ENCODE results near the gene SSRP1. TPM values are rescaled to one million over a fixed set of nuclear protein-coding genes. Genes with fewer than 3 reads are reported as not detected.

Gene SSRP1
- total and polyA plus RNA-seq, 2 of the 13 experiments (the other 11 are each of a cell fraction or from before 2014, with no cell fraction given), result 93.6 to 129 TPM

GRCh38 chr11:57377107-57377506 lies 41.4 kb upstream of the SSRP1 start (continued):
- no peak for TF ChIP-seq ZBTB14 (CRISPR knock-in tag; IDR thresholded peaks at IDR 0.05)
- no peak for TF ChIP-seq PITX1 (CRISPR knock-in tag; IDR thresholded peaks at IDR 0.05)

GRCh38 chr11:57376095-57377090 lies 40.7 kb upstream of the SSRP1 start:
- DNase-seq (ENCODE audit: low spot score) (no peak), FAIRE-seq (no peak), ATAC-seq (no peak)
- WGBS (ENCODE audit: low lambda C conversion rate), result 55% methylated on average over 24 of the region's 26 CpGs
- POLR2A ChIA-PET, result no interaction called here
- Histone ChIP-seq H3K9ac (ENCODE audit: insufficient read depth, low read depth, low read length) (no peak overlapping the region), H3K9me3 (ENCODE audit: low read length) (no peaks in the 10 kb centered on the region), H3K4me1 (ENCODE audit: insufficient read depth, low read length) (peaks cover 13% of the 10 kb centered on the region), H4K20me1 (ENCODE audit: insufficient read depth, low read length) (no peaks in the 10 kb centered on the region), H3K79me2 (ENCODE audit: insufficient read depth, low read length) (no peaks in the 10 kb centered on the region), H3K36me3 (replicated peaks in 1 of 2; ENCODE audit: control insufficient read depth in 1 of 2, insufficient read depth in 2 of 2, low read length in 2 of 2) (no peaks in the 10 kb centered on the region), H3K4me3 (replicated peaks in 1 of 3; ENCODE audit: insufficient read depth in 1 of 3, low read depth in 2 of 3, low read length in 3 of 3) (no peak overlapping the region), H3K27ac (ENCODE audit: extremely low read length, insufficient read depth, low read length) (no peak overlapping the region), H3K27me3 (ENCODE audit: control insufficient read depth in 1 of 2, insufficient read depth in 2 of 2, low read length in 2 of 2) (peaks cover 0 to 4% of the 10 kb centered on the region in 2 experiments; a peak in 3 of 5 replicates), H2AFZ (ENCODE audit: low read length) (no peak overlapping the region), H3K4me2 (ENCODE audit: low read depth, low read length) (no peak overlapping the region)
- CTCF ChIA-PET (ENCODE audit: low intra/inter-chr PET ratio, low total read pairs), result no interaction called here
- TF ChIP-seq HNRNPK (IDR thresholded peaks at IDR 0.05; ENCODE audit: low read depth, low read length, poor library complexity, severe bottlenecking) (peak; percentile 70), FOXO4 (CRISPR knock-in tag; conservative IDR thresholded peaks at IDR 0.05) (no peak)
- intact Hi-C loops (cut with micrococcal nuclease; ENCODE audit: unreplicated experiment) (no loop called here), in situ Hi-C loops (cut with HindIII; ENCODE audit: extremely low pct_ligation_motif_present, low pct_unique_long_range_greater_than_20kb) (no loop called here)
- no TSS peak for BruUV-seq (replicated peaks)

Data from HepG2 (cell line).